Stomach (tissue), 4 donors: Measurements from ENCODE around the gene TNK2.
"Not testable (repeated sequence)": the region's sequence is repeated elsewhere in the genome, so short reads cannot be mapped to it uniquely, and the experiment has no call there.

Source experiments
- CTCF ChIP-seq, 7 experiments: fragments of 450-650 bp in 4 of 7; fragments of 200-600 bp in 3 of 7; sonication (generic) in 3 of 7; IDR thresholded peaks; one replicate each; pipeline ENCODE4 v1.5.1; 2016 to 2019; ENCODE audit warnings: antibody characterized with exemption in 7 of 7, control low read depth in 2 of 7, mild to moderate bottlenecking in 1 of 7
- EP300 ChIP-seq: sonication (generic); formaldehyde crosslinking; IDR thresholded peaks from one replicate; pipeline ENCODE4 v1.6.1; 2017; ENCODE audit warnings: antibody characterized with exemption
- POLR2A ChIP-seq, 4 donors: fragments of 450-650 bp; IDR thresholded peaks; one replicate each; pipeline ENCODE4 v1.6.1; 2016; ENCODE audit warnings: antibody characterized with exemption in 4 of 4, control low read depth in 2 of 4, mild to moderate bottlenecking in 1 of 4, moderate library complexity in 1 of 4

GRCh38 chr3:195902634-195903033 lies 5.7 kb downstream of the TNK2 start:
- TF ChIP-seq CTCF (IDR thresholded peaks at IDR 0.05); POLR2A (IDR thresholded peaks at IDR 0.05); EP300: not testable (repeated sequence)
